Coronary artery (tissue), 2 donors: ENCODE measurements around the gene RANBP10.

Experiments used
- DNase-seq: peaks from one replicate; pipeline ENCODE4 v3.0.0-alpha.2; 2017; ENCODE audit warnings: low spot score
- H3K27ac ChIP-seq, 2 donors: fragments of 200-600 bp; sonication (generic); one replicate each; pipeline ENCODE4 v1.5.1; 2016 to 2019
- H3K4me3 ChIP-seq: fragments of 200-600 bp; sonication (generic); 2 replicates; pipeline ENCODE4 v1.5.1; 2016; ENCODE audit warnings: mild to moderate bottlenecking, moderate library complexity
- TF ChIP-seq, protein P1 (sequence below): fragments of 200-600 bp; sonication (generic); IDR thresholded peaks from one replicate; pipeline ENCODE4 v1.5.1; 2019; ENCODE audit warnings: antibody characterized with exemption

RANBP10 gene

DNA sequence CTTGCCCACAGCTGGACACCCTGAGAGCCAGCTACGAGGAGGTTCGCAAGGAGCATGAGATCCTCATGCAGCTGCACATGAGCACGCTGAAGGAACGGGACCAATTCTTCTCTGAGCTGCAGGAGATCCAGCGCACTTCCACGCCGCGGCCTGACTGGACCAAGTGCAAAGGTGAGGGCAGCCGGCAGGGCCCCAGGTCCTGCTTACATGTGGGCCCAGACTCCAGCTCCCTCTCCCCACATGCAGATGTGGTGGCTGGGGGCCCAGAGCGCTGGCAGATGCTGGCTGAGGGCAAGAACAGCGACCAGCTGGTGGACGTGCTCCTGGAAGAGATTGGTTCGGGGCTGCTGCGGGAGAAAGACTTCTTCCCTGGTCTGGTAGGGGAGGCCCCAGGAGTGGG lies 19.5 kb upstream of the RANBP10 start:
- H3K4me3 ChIP-seq, result no peak overlapping the region
- DNase-seq, result no peak
- TF ChIP-seq, protein P1, sequence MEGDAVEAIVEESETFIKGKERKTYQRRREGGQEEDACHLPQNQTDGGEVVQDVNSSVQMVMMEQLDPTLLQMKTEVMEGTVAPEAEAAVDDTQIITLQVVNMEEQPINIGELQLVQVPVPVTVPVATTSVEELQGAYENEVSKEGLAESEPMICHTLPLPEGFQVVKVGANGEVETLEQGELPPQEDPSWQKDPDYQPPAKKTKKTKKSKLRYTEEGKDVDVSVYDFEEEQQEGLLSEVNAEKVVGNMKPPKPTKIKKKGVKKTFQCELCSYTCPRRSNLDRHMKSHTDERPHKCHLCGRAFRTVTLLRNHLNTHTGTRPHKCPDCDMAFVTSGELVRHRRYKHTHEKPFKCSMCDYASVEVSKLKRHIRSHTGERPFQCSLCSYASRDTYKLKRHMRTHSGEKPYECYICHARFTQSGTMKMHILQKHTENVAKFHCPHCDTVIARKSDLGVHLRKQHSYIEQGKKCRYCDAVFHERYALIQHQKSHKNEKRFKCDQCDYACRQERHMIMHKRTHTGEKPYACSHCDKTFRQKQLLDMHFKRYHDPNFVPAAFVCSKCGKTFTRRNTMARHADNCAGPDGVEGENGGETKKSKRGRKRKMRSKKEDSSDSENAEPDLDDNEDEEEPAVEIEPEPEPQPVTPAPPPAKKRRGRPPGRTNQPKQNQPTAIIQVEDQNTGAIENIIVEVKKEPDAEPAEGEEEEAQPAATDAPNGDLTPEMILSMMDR, result no peak
- H3K27ac ChIP-seq, result no peak overlapping the region

DNA sequence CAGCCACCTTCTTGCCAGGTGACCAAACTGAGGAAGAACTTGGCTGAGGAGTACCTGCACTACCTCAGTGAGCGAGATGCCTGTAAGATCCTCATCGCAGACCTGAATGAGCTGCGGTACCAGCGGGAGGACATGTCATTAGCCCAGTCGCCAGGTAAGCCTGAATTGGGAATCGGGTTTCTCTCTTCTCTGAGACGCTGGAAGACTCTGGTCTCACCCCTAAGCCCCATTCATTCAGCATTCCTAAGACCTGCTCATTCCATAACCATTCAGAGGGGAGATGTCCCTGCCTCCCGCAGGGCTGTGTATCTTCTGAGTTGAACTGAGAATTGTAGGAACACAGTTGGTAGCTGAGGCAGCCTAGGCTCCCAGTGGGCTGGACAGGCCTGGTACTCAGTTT lies 18.8 kb upstream of the RANBP10 start:
- Histone ChIP-seq H3K27ac (no peak overlapping the region), H3K4me3 (no peak overlapping the region)
- DNase-seq, result no peak
- TF ChIP-seq, protein P1, result no peak

DNA sequence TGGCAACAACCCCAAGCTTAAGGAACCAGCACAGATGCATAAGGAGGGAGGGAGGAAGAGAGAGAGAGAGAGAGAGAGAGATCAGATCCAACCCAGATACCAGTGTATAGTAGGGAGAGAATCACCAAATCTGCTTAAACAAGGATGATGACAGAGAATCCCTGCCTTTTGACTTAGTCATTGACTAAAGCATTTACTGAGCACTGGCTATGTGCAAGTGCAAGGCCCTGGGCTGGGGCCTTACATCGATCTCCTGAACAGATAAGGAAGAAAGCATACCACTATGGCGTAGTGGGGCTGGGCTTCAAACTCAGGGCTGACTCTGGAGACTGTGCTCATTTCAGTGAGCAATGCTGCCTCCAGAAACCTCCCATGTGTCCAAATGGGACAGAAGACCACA lies 16.2 kb upstream of the RANBP10 start:
- Histone ChIP-seq H3K4me3 (no peak overlapping the region), H3K27ac (no peak overlapping the region)
- DNase-seq, result no peak
- TF ChIP-seq, protein P1, result no peak

DNA sequence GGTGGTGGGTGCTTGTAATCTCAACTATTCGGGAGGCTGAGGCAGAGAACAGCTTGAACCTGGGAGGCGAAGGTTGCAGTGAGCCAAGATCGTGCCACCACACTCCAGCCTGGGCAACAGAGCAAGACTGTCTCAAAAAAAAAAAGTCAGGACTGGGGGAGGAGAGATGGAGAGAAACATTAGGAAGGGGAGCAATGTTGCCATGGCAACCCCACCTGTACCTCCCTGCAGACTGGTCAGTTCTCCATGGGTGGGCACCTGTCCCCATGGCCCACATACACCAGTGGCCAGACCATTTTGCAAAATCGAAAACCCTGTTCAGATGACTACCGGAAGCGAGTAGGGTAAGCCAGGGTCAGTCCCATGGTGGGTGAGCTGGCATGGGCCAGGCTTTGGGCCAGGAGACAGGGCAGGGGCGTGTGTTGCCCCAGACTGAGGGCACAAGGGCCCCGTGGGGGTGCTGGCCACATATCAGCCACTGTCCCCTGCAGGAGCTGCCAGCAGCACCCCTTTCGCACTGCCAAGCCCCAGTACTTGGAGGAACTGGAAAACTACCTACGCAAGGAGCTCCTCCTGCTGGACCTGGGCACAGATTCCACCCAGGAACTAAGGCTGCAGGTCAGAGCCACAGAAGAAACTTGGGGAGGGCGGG lies 14.4 kb upstream of the RANBP10 start:
- TF ChIP-seq, protein P1, result no peak
- no peak for DNase-seq
- H3K27ac ChIP-seq, result no peak overlapping the region
- H3K4me3 ChIP-seq, result no peak overlapping the region

DNA sequence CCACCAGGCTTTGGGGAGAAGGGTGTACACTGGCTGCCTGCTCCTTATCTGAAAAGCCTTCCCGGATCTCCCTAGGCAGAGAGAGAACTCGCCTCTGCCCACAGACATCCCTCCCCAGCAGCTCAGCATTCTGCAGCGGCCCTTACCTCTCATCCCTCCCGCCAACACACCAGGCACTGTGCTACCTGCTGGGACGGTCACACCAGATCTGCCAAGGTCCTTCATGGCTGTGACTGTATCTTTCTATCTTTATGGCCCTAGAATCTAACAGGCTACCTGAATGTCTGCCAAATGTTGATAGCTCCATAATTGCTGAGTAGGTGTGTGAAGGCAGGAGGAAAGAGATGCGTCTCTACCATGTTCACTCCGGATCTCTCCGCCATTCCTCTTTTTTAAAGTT lies 8.2 kb upstream of the RANBP10 start:
- no peak overlapping the region for H3K27ac ChIP-seq
- TF ChIP-seq, protein P1, result no peak
- H3K4me3 ChIP-seq, result no peak overlapping the region
- DNase-seq, result no peak

DNA sequence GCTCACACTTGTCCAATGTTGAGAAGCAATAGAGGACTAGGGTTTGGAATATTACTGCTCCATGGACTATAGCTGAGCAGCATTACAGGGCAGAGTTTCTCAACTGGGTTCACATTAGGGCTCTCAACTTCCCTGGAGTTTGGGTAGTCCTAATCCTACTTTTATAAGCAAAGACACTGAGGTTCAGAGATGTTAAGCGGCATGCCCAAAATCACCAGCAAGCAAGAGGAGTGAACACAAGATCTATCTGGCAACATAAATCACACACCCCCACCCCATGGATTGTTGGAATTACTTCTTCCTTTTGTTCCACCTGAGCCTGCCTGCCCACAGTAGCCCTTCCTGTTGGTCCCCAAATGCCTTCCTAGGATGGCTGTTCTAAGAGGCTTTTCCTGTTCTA lies 5.5 kb upstream of the RANBP10 start:
- no peak overlapping the region for H3K4me3 ChIP-seq
- DNase-seq, result no peak
- TF ChIP-seq, protein P1, result no peak
- H3K27ac ChIP-seq, result no peak overlapping the region

DNA sequence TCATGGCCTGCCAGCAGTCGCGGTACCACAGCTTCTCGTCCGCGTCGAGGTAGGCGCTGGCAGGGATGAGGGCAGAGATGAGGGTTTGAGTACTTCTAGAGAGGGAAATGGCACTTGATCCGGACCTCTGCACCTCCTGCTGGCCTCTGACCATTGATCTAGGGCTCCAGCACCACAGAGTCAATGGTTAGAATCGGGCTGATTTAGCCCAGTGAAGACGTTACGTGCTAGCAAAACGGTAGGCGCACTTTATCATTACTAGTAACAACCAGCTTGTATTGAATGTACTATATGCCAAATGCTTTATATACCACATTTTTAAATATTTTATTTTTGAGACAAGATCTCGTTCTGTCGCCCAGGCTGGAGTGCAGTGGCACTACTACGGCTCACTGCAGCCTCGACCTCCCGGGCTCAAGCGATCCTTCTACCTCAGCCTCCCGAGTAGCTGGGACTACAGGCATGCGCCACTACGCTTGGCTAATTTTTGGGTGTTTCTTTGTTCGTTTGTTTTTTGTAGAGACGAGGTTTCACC lies 855 bp upstream of the RANBP10 start:
- H3K4me3 ChIP-seq, result peak overlapping the region; percentile 92
- TF ChIP-seq, protein P1, result no peak
- no peak for DNase-seq
- peak overlapping the region in 1 of 2 donors; percentile 86 for H3K27ac ChIP-seq
